ENCODE measurements around the gene OR8D1.
"Not testable (repeated sequence)": the region's sequence is repeated elsewhere in the genome, so short reads cannot be mapped to it uniquely, and the experiment has no call there.

Gene OR8D1

GRCh38 chr11:124285610-124286344 lies 28.0 kb downstream of the OR8D1 start:
- no peak for DNase-seq

- DNase-seq: no peak
These were observed 35.5 kb downstream of the OR8D1 start for GRCh38 chr11:124278261-124278660.

- no peak for DNase-seq
These were observed 35.9 kb downstream of the OR8D1 start for GRCh38 chr11:124277804-124278203.

- DNase-seq: no peak
These were observed 36.5 kb downstream of the OR8D1 start for GRCh38 chr11:124277207-124277606.

- DNase-seq: no peak
These were observed 37.7 kb downstream of the OR8D1 start for GRCh38 chr11:124276081-124276480.

GRCh38 chr11:124274000-124274399 lies 39.7 kb downstream of the OR8D1 start:
- no peak for DNase-seq

GRCh38 chr11:124270886-124271285 lies 42.9 kb downstream of the OR8D1 start:
- not testable (repeated sequence) for DNase-seq

- DNase-seq: not testable (repeated sequence)
These were observed 48.7 kb downstream of the OR8D1 start for GRCh38 chr11:124265041-124265440.

GRCh38 chr11:124256076-124256475 lies 57.7 kb downstream of the OR8D1 start, which contains the start of gene OR8G5:
Gene OR8G5 (plus strand): TSS chr11:124256376. CDS start chr11:124264932, 8,556 bp downstream.
- no peak for DNase-seq
